K562 (cell line): Measurements from ENCODE around the gene CMBL. TPM values are rescaled to one million over a fixed set of nuclear protein-coding genes. Genes with fewer than 3 reads are reported as not detected.

ENCODE experiments used
- CC2D1A ChIP-seq: fragments of 450-650 bp; IDR thresholded peaks from 2 replicates; pipeline ENCODE4 v1.6.1; 2017; ENCODE audit warnings: mild to moderate bottlenecking
- E2F6 ChIP-seq, 2 experiments: IDR thresholded peaks; 2 replicates each; pipeline ENCODE4 v1.6.1; 2011; ENCODE audit warnings: borderline replicate concordance in 1 of 2, control low read depth in 1 of 2, low read depth in 1 of 2, low read length in 1 of 2, mild to moderate bottlenecking in 1 of 2, mixed read lengths in 1 of 2, moderate library complexity in 1 of 2; ENCODE audit not compliant: insufficient read depth in 1 of 2, insufficient read length in 1 of 2, poor library complexity in 1 of 2, severe bottlenecking in 1 of 2; ENCODE audit errors: extremely low read depth in 1 of 2
- MXI1 ChIP-seq: IDR thresholded peaks from 2 replicates; pipeline ENCODE4 v1.6.1; 2011; ENCODE audit warnings: low read depth, mild to moderate bottlenecking, improper control_type of control experiment, low read length
- MYBL2 ChIP-seq, 2 experiments: fragments of 450-650 bp in 1 of 2; sonication (generic) in 1 of 2; formaldehyde crosslinking in 1 of 2; IDR thresholded peaks; 2 replicates each; pipeline versions ENCODE4 v1.6.1 to v1.8.1; 2017 to 2022; ENCODE audit warnings: borderline replicate concordance in 1 of 2, inconsistent platforms in 1 of 2, low read depth in 1 of 2, mild to moderate bottlenecking in 1 of 2, missing genetic modification reagents in 1 of 2, moderate library complexity in 1 of 2
- REST ChIP-seq, 2 experiments: fragments of 450-650 bp; formaldehyde crosslinking in 1 of 2; IDR thresholded peaks; 2 replicates each; pipeline versions ENCODE4 v1.4.0 to v1.6.1; 2014 to 2020; ENCODE audit warnings: mild to moderate bottlenecking in 2 of 2, borderline replicate concordance in 1 of 2, low read depth in 1 of 2
- THAP12 ChIP-seq: fragments of 250-450 bp; sonication (Bioruptor Pico); IDR thresholded peaks from 2 replicates; pipeline ENCODE4 v1.9.0; 2021; ENCODE audit warnings: mild to moderate bottlenecking, inconsistent platforms
- ZNF23 ChIP-seq: fragments of 250-450 bp; sonication (Bioruptor Pico); IDR thresholded peaks from 2 replicates; pipeline ENCODE4 v1.4.0; 2020; ENCODE audit warnings: mild to moderate bottlenecking
- ZNF592 ChIP-seq: fragments of 450-650 bp; IDR thresholded peaks from 2 replicates; pipeline ENCODE4 v1.6.1; 2017; ENCODE audit warnings: antibody characterized with exemption, mild to moderate bottlenecking
- polyA plus RNA-seq, 8 experiments: library from polyadenylated mRNA; depleted of rRNA in 4 of 8; stranded (reverse) in 5 of 8; unstranded in 3 of 8; fragments of >200 nt; fragmentation: Nextera tagmentation in 2 of 8; fragmentation: Illumina TruSeq in 1 of 8; extraction: Ambion mirVana in 2 of 8; extraction: Trizol in 1 of 8; gene quantifications; 2 replicates each; pipeline versions ENCODE4 v1.2.1 to v1.2.3, GENCODE V29; 2011 to 2014; ENCODE audit warnings: inconsistent platforms in 1 of 8, missing spikeins in 1 of 8
- total RNA-seq, 7 experiments: library from RNA; depleted of rRNA in 6 of 7; stranded (reverse); fragments of >200 nt in 6 of 7; fragmentation: Illumina TruSeq in 2 of 7; extraction: Trizol in 2 of 7; gene quantifications; 2 replicates each; pipeline versions ENCODE4 v1.2.1 to v1.2.3, GENCODE V29; 2011 to 2021; ENCODE audit warnings: low replicate concordance in 1 of 7

CMBL gene
- total and polyA plus RNA-seq, 9 of the 15 experiments (the other 6 are each of a cell fraction or from before 2014, with no cell fraction given), result 22.6 to 192 (median 71.1) TPM

- TF ChIP-seq REST (IDR thresholded peaks at IDR 0.05; ENCODE audit: borderline replicate concordance) (peak; percentile 93), REST (CRISPR knock-in tag; IDR thresholded peaks at IDR 0.05; ENCODE audit: low read depth) (0 out of 2 replicates have a peak, but pooled peaks have one; percentile 33), CC2D1A (peak; percentile 80), E2F6 (IDR thresholded peaks at IDR 0.05; ENCODE audit: borderline replicate concordance in 1 of 2, extremely low read depth in 1 of 2, insufficient read depth in 1 of 2, insufficient read length in 1 of 2, low read depth in 1 of 2, low read length in 1 of 2, poor library complexity in 1 of 2, severe bottlenecking in 1 of 2) (peak in 1 of 2 experiments; percentile 78), MXI1 (no peak), ZNF23 (CRISPR knock-in tag) (no peak), ZNF592 (peak; percentile 95), THAP12 (CRISPR knock-in tag) (0 out of 2 replicates have a peak, but pooled peaks have one; percentile 53), MYBL2 (IDR thresholded peaks at IDR 0.05; ENCODE audit: low read depth) (no peak), MYBL2 (CRISPR knock-in tag; IDR thresholded peaks at IDR 0.05; ENCODE audit: borderline replicate concordance) (no peak)
Observed at GRCh38 chr5:10283927-10284635, 23.6 kb downstream of the CMBL start (continued).
